ENCODE data around the gene DGAT2.

DGAT2 gene

GRCh38 chr11:75809991-75810390 lies 41.4 kb downstream of the DGAT2 start:
- Mint-ChIP-seq H3K27me3 (peaks cover 25% of the 10 kb centered on the region), H3K9me3 (no peaks in the 10 kb centered on the region), H3K4me1 (peaks cover 11% of the 10 kb centered on the region), H3K4me3 (no peak overlapping the region), H3K36me3 (no peaks in the 10 kb centered on the region), H3K27ac (no peak overlapping the region)
- CTCF ChIA-PET: interaction anchor here (1.0 to 1.3 kb wide), 4 partner anchors 10 to 342 kb away, joined by 3 read pairs; no protein-coding TSS in a partner anchor
- no peak for DNase-seq

GRCh38 chr11:75810637-75811390 lies 42.2 kb downstream of the DGAT2 start:
- H3K4me1 Mint-ChIP-seq: peaks cover 11% of the 10 kb centered on the region
- H3K27me3 Mint-ChIP-seq: peaks cover 25% of the 10 kb centered on the region
- no peak for DNase-seq
- H3K27ac Mint-ChIP-seq: no peak overlapping the region
- H3K36me3 Mint-ChIP-seq: no peaks in the 10 kb centered on the region
- no peaks in the 10 kb centered on the region for H3K9me3 Mint-ChIP-seq
- CTCF ChIA-PET: interaction anchor here (0.7 to 7.8 kb wide), 6 partner anchors 9 to 341 kb away, joined by 3 to 47 read pairs (median 3); no protein-coding TSS in a partner anchor
- H3K4me3 Mint-ChIP-seq: no peak overlapping the region

GRCh38 chr11:75811485-75811884 lies 42.9 kb downstream of the DGAT2 start:
- Mint-ChIP-seq H3K36me3 (no peaks in the 10 kb centered on the region), H3K27ac (no peak overlapping the region), H3K9me3 (no peaks in the 10 kb centered on the region), H3K4me3 (no peak overlapping the region), H3K4me1 (peaks cover 11% of the 10 kb centered on the region), H3K27me3 (peaks cover 25% of the 10 kb centered on the region)
- DNase-seq: no peak
- CTCF ChIA-PET: interaction anchor here (0.7 to 7.8 kb wide), 3 partner anchors 10 to 83 kb away, joined by 3 to 47 read pairs (median 3); no protein-coding TSS in a partner anchor

- DNase-seq: no peak
- no peaks in the 10 kb centered on the region for H3K9me3 Mint-ChIP-seq
- no peak overlapping the region for H3K4me3 Mint-ChIP-seq
- CTCF ChIA-PET: interaction anchor here (1.6 to 7.8 kb wide), 2 partner anchors 11 to 55 kb away, joined by 7 to 47 read pairs; no protein-coding TSS in a partner anchor
- H3K4me1 Mint-ChIP-seq: peaks cover 11% of the 10 kb centered on the region
- H3K27me3 Mint-ChIP-seq: peaks cover 20% of the 10 kb centered on the region
- no peak overlapping the region for H3K27ac Mint-ChIP-seq
- H3K36me3 Mint-ChIP-seq: no peaks in the 10 kb centered on the region
These were observed 44.0 kb downstream of the DGAT2 start for GRCh38 chr11:75812542-75813040.

GRCh38 chr11:75813124-75813523 lies 44.5 kb downstream of the DGAT2 start:
- Mint-ChIP-seq H3K4me3 (no peak overlapping the region), H3K27ac (no peak overlapping the region), H3K36me3 (no peaks in the 10 kb centered on the region), H3K27me3 (peaks cover 20% of the 10 kb centered on the region), H3K4me1 (peaks cover 13% of the 10 kb centered on the region), H3K9me3 (no peaks in the 10 kb centered on the region)
- no peak for DNase-seq
- CTCF ChIA-PET: interaction anchor here (1.6 to 7.8 kb wide), 3 partner anchors 11 to 55 kb away, joined by 4 to 47 read pairs (median 7); no protein-coding TSS in a partner anchor

GRCh38 chr11:75813622-75814039 lies 45.1 kb downstream of the DGAT2 start:
- H3K9me3 Mint-ChIP-seq: no peaks in the 10 kb centered on the region
- H3K36me3 Mint-ChIP-seq: no peaks in the 10 kb centered on the region
- peaks cover 20% of the 10 kb centered on the region for H3K27me3 Mint-ChIP-seq
- CTCF ChIA-PET: interaction anchor here (1.3 to 7.8 kb wide), 4 partner anchors 11 to 54 kb away, joined by 3 to 47 read pairs (median 6); no protein-coding TSS in a partner anchor
- DNase-seq: no peak
- no peak overlapping the region for H3K4me3 Mint-ChIP-seq
- H3K4me1 Mint-ChIP-seq: peaks cover 15% of the 10 kb centered on the region
- H3K27ac Mint-ChIP-seq: no peak overlapping the region

GRCh38 chr11:75814363-75814676 lies 45.7 kb downstream of the DGAT2 start:
- no peaks in the 10 kb centered on the region for H3K36me3 Mint-ChIP-seq
- CTCF ChIA-PET: interaction anchor here (0.6 to 7.8 kb wide), 5 partner anchors 8 to 54 kb away, joined by 3 to 47 read pairs (median 3); no protein-coding TSS in a partner anchor
- H3K27ac Mint-ChIP-seq: peak overlapping the region; percentile 95
- no peak overlapping the region for H3K4me3 Mint-ChIP-seq
- peaks cover 18% of the 10 kb centered on the region for H3K27me3 Mint-ChIP-seq
- H3K9me3 Mint-ChIP-seq: no peaks in the 10 kb centered on the region
- H3K4me1 Mint-ChIP-seq: peaks cover 21% of the 10 kb centered on the region
- DNase-seq: no peak

GRCh38 chr11:75814677-75815344 lies 46.2 kb downstream of the DGAT2 start, which contains the start of gene UVRAG:
TSS of gene UVRAG (plus strand) at chr11:75815210. CDS start at chr11:75815408, 198 bp downstream.
- Mint-ChIP-seq H3K4me3 (no peak within 1 kb of the TSS), H3K27me3 (peaks cover 16% of the 10 kb centered on the region), H3K36me3 (no peaks in the 10 kb centered on the region), H3K9me3 (no peaks in the 10 kb centered on the region), H3K27ac (peak within 1 kb of the TSS; percentile 95), H3K4me1 (peaks cover 21% of the 10 kb centered on the region)
- DNase-seq: peak; percentile 99
- CTCF ChIA-PET: interaction anchor here (0.7 to 7.8 kb wide), 4 partner anchors 9 to 53 kb away, joined by 3 to 47 read pairs (median 4); no protein-coding TSS in a partner anchor

GRCh38 chr11:75815345-75816168 lies 47.0 kb downstream of the DGAT2 start:
- H3K36me3 Mint-ChIP-seq: no peaks in the 10 kb centered on the region
- peaks cover 21% of the 10 kb centered on the region for H3K4me1 Mint-ChIP-seq
- DNase-seq: peak; percentile 66
- no peaks in the 10 kb centered on the region for H3K9me3 Mint-ChIP-seq
- peak overlapping the region; percentile 95 for H3K27ac Mint-ChIP-seq
- CTCF ChIA-PET: interaction anchor here (7.8 kb wide), 1 partner anchor 14 kb away, joined by 47 read pairs; no protein-coding TSS in a partner anchor
- peaks cover 11% of the 10 kb centered on the region for H3K27me3 Mint-ChIP-seq
- H3K4me3 Mint-ChIP-seq: no peak overlapping the region

- peaks cover 25% of the 10 kb centered on the region for H3K4me1 Mint-ChIP-seq
- no peak overlapping the region for H3K27ac Mint-ChIP-seq
- DNase-seq: no peak
These were observed 48.1 kb downstream of the DGAT2 start for GRCh38 chr11:75816561-75817239.

GRCh38 chr11:75820645-75821044 lies 52.1 kb downstream of the DGAT2 start:
- Mint-ChIP-seq H3K27me3 (no peaks in the 10 kb centered on the region), H3K9me3 (no peaks in the 10 kb centered on the region), H3K4me3 (no peak overlapping the region), H3K36me3 (peaks cover 14% of the 10 kb centered on the region), H3K4me1 (peaks cover 36% of the 10 kb centered on the region), H3K27ac (no peak overlapping the region)
- CTCF ChIA-PET: no interaction called here
- DNase-seq: no peak

More at GRCh38 chr11:75816561-75817239, 48.1 kb downstream of the DGAT2 start:
- peaks cover 3% of the 10 kb centered on the region for H3K36me3 Mint-ChIP-seq
- no peaks in the 10 kb centered on the region for H3K9me3 Mint-ChIP-seq
- H3K27me3 Mint-ChIP-seq: peaks cover 4% of the 10 kb centered on the region
- CTCF ChIA-PET: interaction anchor here (0.7 to 7.8 kb wide), 3 partner anchors 15 to 336 kb away, joined by 3 to 47 read pairs (median 3); no protein-coding TSS in a partner anchor
- no peak overlapping the region for H3K4me3 Mint-ChIP-seq

- DNase-seq: no peak
- no peaks in the 10 kb centered on the region for H3K9me3 Mint-ChIP-seq
- H3K27me3 Mint-ChIP-seq: no peaks in the 10 kb centered on the region
- no peak overlapping the region for H3K27ac Mint-ChIP-seq
- H3K36me3 Mint-ChIP-seq: peaks cover 14% of the 10 kb centered on the region
- CTCF ChIA-PET: no interaction called here
- H3K4me3 Mint-ChIP-seq: no peak overlapping the region
- H3K4me1 Mint-ChIP-seq: peaks cover 36% of the 10 kb centered on the region
These were observed 52.6 kb downstream of the DGAT2 start for GRCh38 chr11:75821202-75821601.

GRCh38 chr11:75822541-75822940 lies 54.0 kb downstream of the DGAT2 start:
- Mint-ChIP-seq H3K36me3 (peaks cover 17% of the 10 kb centered on the region), H3K9me3 (no peaks in the 10 kb centered on the region), H3K27me3 (no peaks in the 10 kb centered on the region), H3K4me1 (peaks cover 42% of the 10 kb centered on the region), H3K27ac (no peak overlapping the region), H3K4me3 (no peak overlapping the region)
- CTCF ChIA-PET: interaction anchor here (0.6 kb wide), 1 partner anchor 330 kb away, joined by 4 read pairs; no protein-coding TSS in a partner anchor
- no peak for DNase-seq
